ENCODE results near the gene HACD1.

Gene HACD1

GRCh38 chr10:17650416-17650815, 33.2 kb upstream of the HACD1 start:
- TF ChIP-seq CTCF (IDR thresholded peaks at IDR 0.05; ENCODE audit: low read length): no peak
- no peak for TF ChIP-seq EZH2 (IDR thresholded peaks at IDR 0.05; ENCODE audit: borderline replicate concordance, low read length)
- Histone ChIP-seq H2AFZ (ENCODE audit: low read length) (no peak overlapping the region), H3K36me3 (ENCODE audit: insufficient read depth, low read length) (peaks cover 34% of the 10 kb centered on the region), H4K20me1 (ENCODE audit: insufficient read depth, low read length) (no peaks in the 10 kb centered on the region), H3K79me2 (ENCODE audit: insufficient read depth, low read length) (peaks cover 93% of the 10 kb centered on the region), H3K27me3 (ENCODE audit: insufficient read depth, low read length) (no peaks in the 10 kb centered on the region), H3K9me2 (ENCODE audit: low read depth, low read length) (no peaks in the 10 kb centered on the region), H3F3A (ENCODE audit: insufficient read depth, low read length) (no peaks in the 10 kb centered on the region), H3K27ac (ENCODE audit: low read depth, low read length, poor library complexity, severe bottlenecking) (no peak overlapping the region), H3K4me2 (ENCODE audit: low read length) (no peak overlapping the region), H3K4me3 (ENCODE audit: low read depth, low read length, poor library complexity, severe bottlenecking) (no peak overlapping the region), H3K9ac (ENCODE audit: low read length) (no peak overlapping the region), H3K9me3 (ENCODE audit: low read length) (peaks cover 15% of the 10 kb centered on the region), H3K4me1 (ENCODE audit: insufficient read depth, low read length, severe bottlenecking) (peaks cover 11% of the 10 kb centered on the region)

GRCh38 chr10:17649836-17650235, 32.7 kb upstream of the HACD1 start:
- TF ChIP-seq EZH2 (IDR thresholded peaks at IDR 0.05; ENCODE audit: borderline replicate concordance, low read length) (no peak), CTCF (IDR thresholded peaks at IDR 0.05; ENCODE audit: low read length) (no peak)
- H2AFZ ChIP-seq (ENCODE audit: low read length): no peak overlapping the region
- H3K79me2 ChIP-seq (ENCODE audit: insufficient read depth, low read length): peaks cover 93% of the 10 kb centered on the region
- H3K9me3 ChIP-seq (ENCODE audit: low read length): peaks cover 15% of the 10 kb centered on the region
- H3F3A ChIP-seq (ENCODE audit: insufficient read depth, low read length): no peaks in the 10 kb centered on the region
- no peak overlapping the region for H3K27ac ChIP-seq (ENCODE audit: low read depth, low read length, poor library complexity, severe bottlenecking)
- no peak overlapping the region for H3K4me3 ChIP-seq (ENCODE audit: low read depth, low read length, poor library complexity, severe bottlenecking)
- H3K27me3 ChIP-seq (ENCODE audit: insufficient read depth, low read length): no peaks in the 10 kb centered on the region
- H3K9ac ChIP-seq (ENCODE audit: low read length): no peak overlapping the region
- H3K4me2 ChIP-seq (ENCODE audit: low read length): no peak overlapping the region
- H3K36me3 ChIP-seq (ENCODE audit: insufficient read depth, low read length): peaks cover 31% of the 10 kb centered on the region
- H3K4me1 ChIP-seq (ENCODE audit: insufficient read depth, low read length, severe bottlenecking): peaks cover 17% of the 10 kb centered on the region
- H3K9me2 ChIP-seq (ENCODE audit: low read depth, low read length): no peaks in the 10 kb centered on the region
- no peaks in the 10 kb centered on the region for H4K20me1 ChIP-seq (ENCODE audit: insufficient read depth, low read length)

- Histone ChIP-seq H3K9me3 (ENCODE audit: low read length) (peaks cover 13% of the 10 kb centered on the region), H4K20me1 (ENCODE audit: insufficient read depth, low read length) (no peaks in the 10 kb centered on the region), H3K4me3 (ENCODE audit: low read depth, low read length, poor library complexity, severe bottlenecking) (no peak overlapping the region), H3K4me2 (ENCODE audit: low read length) (no peak overlapping the region), H3K9me2 (ENCODE audit: low read depth, low read length) (no peaks in the 10 kb centered on the region), H3K79me2 (ENCODE audit: insufficient read depth, low read length) (peaks cover 93% of the 10 kb centered on the region), H3K4me1 (ENCODE audit: insufficient read depth, low read length, severe bottlenecking) (peaks cover 20% of the 10 kb centered on the region), H3F3A (ENCODE audit: insufficient read depth, low read length) (no peaks in the 10 kb centered on the region), H2AFZ (ENCODE audit: low read length) (no peak overlapping the region), H3K36me3 (ENCODE audit: insufficient read depth, low read length) (peaks cover 31% of the 10 kb centered on the region), H3K27me3 (ENCODE audit: insufficient read depth, low read length) (no peaks in the 10 kb centered on the region), H3K27ac (ENCODE audit: low read depth, low read length, poor library complexity, severe bottlenecking) (no peak overlapping the region), H3K9ac (ENCODE audit: low read length) (no peak overlapping the region)
- no peak for TF ChIP-seq EZH2 (IDR thresholded peaks at IDR 0.05; ENCODE audit: borderline replicate concordance, low read length)
- no peak for TF ChIP-seq CTCF (IDR thresholded peaks at IDR 0.05; ENCODE audit: low read length)
Measured at GRCh38 chr10:17649052-17649451, 31.9 kb upstream of the HACD1 start.

Measured in OCI-LY1 (cell line).